NCI-H748 (cell line): ENCODE results near the gene BORCS8.
A peak's percentile ranks its signal among the peaks of the same experiment; 100 is the strongest.
"Not testable (repeated sequence)": the region's sequence is repeated elsewhere in the genome, so short reads cannot be mapped to it uniquely, and the experiment has no call there.

ENCODE experiments used
- DNase-seq: peaks from one replicate; lab custom pipeline; 2025; ENCODE audit not compliant: unreplicated experiment; lab: John Stamatoyannopoulos, UW

The BORCS8 gene

GRCh38 chr19:19185853-19186740, 5.9 kb downstream of the BORCS8 start:
- DNase-seq = peak; percentile 64

GRCh38 chr19:19181488-19181998, 10.4 kb downstream of the BORCS8 start:
- no peak for DNase-seq

- DNase-seq = no peak
Measured at GRCh38 chr19:19179548-19180441, 12.2 kb downstream of the BORCS8 start.

DNA sequence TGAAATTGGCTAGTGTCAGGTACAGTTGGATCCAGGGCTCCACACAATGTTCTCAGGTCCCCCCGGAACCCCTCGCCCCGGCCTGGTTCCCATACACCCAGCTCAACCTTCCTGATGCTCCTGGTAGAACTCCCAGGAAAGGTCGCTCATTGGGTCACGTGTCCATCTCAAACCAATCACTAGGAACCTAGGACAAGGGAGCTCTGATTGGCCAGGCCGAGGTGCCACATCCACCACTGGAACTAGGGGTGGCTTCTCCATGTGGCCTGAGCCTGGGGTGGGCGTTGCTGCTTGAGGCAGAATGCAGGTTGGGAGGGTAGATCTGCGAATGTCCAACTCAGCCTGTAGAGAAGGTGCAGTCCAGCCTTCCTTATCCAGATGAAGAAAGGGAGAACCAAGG, 15.0 kb downstream of the BORCS8 start:
- no peak for DNase-seq

DNA sequence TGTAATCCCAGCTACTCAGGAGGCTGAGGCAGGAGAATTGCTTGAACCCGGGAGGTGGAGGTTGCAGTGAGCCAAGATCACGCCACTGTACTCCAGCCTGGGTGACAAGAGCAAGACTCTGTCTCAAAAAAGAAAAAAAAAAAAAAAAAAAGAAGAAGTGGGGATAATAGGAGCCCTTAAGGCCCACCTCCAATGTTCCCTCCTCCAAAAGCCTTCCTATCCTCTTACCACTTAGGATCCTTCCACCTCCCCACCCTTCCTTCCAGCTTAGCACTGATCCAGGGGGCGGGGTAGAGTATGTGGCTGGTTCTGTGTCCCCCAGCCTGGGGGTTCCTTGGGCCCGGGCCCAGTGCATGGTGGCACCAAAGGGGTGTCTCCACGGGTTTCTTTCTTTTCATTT, 18.7 kb downstream of the BORCS8 start:
- DNase-seq = not testable (repeated sequence)

DNA sequence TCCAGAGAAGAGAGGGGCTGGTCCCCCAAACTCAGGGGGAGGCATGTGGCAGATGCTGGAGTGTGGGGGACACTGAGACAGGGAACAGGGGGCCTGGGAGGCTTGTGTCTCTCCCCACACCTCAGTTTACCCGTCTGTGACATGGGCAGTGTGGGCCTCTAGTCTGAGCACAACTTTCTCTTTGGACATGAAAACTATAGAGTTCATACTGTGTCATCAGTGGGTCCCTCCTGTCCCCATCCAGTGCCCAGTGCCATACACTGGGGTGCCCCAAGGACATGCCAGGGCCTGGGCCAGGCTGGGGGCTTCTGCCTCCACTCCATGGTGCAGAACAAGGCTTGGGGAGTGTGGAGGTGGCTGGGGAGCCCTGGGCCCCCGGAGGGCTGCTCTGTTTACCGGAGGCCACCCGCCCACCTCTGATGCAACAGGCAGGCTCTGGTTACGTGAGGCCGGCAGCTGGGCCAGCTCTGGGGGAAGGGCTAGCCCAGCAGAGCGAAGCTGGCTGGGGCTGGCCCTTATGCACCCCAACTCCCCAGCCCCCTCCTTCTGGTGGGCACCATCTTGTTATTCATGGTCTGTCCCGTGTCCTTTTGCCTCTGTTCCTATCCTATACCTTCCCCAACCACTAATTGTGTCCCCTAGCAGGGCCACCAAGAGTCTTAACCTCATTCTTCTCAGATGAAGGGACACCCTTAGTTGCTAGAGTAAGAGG, 20.0 kb downstream of the BORCS8 start:
- no peak for DNase-seq

GRCh38 chr19:19170873-19171672, 20.9 kb downstream of the BORCS8 start:
- DNase-seq = no peak

- DNase-seq = peak; percentile 90
Measured at GRCh38 chr19:19170053-19170872, 21.7 kb downstream of the BORCS8 start, which contains the start of gene MEF2B. TSS of gene MEF2B (minus strand) at chr19:19170263. CDS start at chr19:19150735, 19,528 bp downstream.

- DNase-seq = no peak
Measured at GRCh38 chr19:19169236-19170052, 22.5 kb downstream of the BORCS8 start.

DNA sequence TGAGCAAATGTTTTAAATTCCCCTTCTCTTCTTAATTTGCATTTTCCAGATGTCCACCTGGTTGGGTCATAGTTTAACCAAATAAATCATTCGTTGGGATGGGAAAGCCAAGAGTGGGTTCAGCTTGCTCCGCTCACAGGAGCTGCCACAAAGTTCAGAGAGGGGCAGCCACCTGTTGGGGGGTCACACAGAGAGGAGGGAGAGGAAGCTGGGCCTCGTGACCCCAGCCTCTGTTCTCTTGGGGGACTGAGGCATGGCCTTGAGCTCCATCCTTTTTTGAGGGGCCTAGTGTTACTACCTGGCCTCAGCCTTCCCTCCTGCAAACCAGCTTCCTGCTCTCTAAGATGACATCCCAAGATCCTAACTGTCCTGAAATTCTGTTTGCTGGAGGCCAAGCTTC, 24.3 kb downstream of the BORCS8 start:
- DNase-seq = no peak

DNA sequence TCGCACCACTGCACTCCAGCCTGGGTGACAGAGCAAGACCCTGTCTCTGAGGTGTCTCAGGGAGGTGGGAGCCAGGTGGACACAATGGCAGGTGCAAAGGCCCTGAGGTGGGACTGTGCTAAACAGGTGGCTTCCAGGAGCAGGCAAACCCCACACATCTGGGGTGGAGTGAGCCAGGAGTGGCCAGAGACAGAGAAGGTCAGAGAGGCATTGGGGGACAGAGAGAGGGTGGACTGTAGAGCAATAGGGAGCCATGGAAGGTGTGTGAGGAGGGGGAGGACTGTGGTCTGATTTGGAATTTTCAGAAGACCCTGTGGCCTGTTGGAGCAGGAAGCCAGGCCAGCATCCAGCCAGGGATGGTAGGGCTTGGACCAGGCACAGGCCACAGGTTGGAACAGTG, 26.6 kb downstream of the BORCS8 start:
- no peak for DNase-seq

DNA sequence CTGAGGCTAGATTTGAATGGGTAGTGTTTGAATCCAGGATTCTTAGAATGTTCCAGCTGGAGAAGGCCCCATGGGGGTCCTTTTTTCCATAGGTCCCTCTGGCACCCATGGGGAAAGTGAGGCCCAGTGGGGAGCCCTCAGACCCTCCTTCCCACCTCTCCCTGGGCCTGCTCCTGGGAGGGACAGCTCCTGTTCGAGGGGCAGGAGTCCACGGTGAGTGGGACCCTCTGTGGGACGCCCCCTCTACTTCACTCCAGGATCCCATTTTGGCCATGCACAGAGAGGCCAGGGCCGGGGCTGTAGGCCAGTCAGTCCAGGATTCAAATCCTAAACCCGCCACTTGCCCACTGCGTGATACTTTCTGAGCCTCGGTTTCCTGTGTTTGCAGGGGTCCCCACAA, 29.5 kb downstream of the BORCS8 start:
- no peak for DNase-seq

DNA sequence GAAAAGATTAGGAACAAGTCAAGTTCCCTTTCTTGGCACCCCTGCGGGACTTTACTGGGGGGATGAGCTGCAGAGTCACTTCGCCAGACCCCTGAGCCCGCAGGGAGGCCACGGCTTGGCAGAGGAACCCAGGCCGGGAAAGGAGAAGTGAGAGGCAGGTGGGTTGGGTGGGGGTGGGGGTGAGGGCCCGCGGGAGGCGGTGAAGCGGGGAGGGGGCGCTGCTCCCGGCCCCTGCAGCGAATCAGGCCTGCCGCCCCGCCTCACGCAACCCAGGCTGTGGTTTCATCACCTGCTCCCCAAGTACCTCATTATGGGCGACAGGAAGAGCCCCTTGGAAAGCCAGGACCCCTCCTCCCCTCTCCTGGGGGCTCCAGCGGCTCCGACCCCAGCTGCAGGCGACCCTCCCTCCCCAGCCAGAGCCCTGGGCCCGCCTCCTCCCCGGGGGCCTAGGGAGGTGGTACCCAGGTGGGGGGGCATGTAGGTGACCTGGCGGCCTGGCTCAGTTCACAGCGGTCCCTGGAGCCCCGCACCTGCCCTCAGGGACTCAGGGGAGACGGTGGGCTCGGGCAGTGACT, 31.4 kb downstream of the BORCS8 start:
- no peak for DNase-seq

- no peak for DNase-seq
Measured at GRCh38 chr19:19159534-19159933, 32.4 kb downstream of the BORCS8 start.

DNA sequence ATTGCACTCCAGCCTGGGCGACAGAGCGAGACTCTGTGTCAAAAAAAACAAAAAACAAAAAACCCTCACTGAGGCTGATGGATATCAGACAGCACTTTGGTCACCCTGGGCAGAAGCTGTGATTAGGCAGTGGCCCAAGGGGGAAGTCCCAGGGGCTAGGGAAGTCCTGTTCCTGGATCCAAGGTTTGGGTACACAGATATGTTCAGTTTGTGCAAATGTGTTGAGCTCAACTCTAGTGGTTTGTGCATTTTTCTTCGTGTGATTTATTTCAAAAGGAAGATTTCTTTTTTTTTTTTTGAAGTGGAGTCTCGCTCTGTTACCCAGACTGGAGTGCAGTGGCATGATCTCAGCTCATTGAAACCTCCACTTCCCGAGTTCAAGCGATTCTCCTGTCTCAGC, 34.1 kb downstream of the BORCS8 start:
- no peak for DNase-seq

DNA sequence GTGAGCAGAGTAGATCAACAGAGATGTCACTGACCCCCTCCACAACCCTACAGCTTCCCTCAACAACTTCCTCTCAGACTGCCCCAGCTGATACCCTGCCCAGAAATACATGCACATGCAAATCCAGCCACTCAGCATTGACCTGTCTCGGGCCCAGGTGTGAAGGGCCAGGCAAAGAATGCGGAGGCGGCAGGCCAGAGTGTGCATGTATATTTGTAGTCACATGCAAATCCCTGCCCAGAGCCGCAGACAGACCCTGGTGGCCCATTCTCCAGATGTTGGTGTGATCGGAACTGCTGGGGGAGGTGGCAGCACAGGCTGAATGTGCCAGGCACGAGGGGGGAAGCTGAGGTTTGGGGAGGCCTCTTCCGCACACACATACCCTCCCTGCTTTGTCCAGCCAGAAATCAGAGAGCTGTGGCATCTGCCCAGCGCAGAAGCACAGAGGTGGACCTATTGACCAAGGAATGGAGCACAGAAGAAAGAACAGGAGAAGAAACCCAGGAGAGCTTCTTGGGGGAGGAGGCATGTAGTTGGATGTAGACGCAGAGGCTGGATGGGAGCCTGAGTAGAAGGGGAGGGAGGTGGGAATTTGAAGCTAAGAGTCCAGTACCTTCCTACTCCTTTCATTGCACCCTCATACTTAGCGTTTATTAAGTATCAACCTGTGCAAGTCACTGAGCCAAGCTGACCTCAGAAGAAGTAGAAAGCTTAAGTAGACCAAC, 36.3 kb downstream of the BORCS8 start:
- no peak for DNase-seq

- no peak for DNase-seq
Measured at GRCh38 chr19:19154768-19155494, 37.0 kb downstream of the BORCS8 start.
